B cell (primary cell): ENCODE results near the gene NFYC. TPM values are rescaled to one million over a fixed set of nuclear protein-coding genes. Genes with fewer than 3 reads are reported as not detected.

Experiments
- ATAC-seq: fragments of 200-7000 bp; cut with Tn5 transposase; one replicate; pipeline ENCODE4 v1.10.0; 2021; ENCODE audit warnings: low read depth, mild to moderate bottlenecking, moderate number of reproducible peaks, moderate library complexity
- CTCF ChIA-PET: fragments of 350-600 bp; sonication (Branson Sonifier 250); formaldehyde crosslinking; loops from one replicate; lab custom pipeline; 2021; ENCODE audit warnings: antibody characterized with exemption, inconsistent platforms; lab: Charles Lee
- POLR2A ChIA-PET: fragments of 350-600 bp; sonication (Branson Sonifier 250); formaldehyde crosslinking; loops from one replicate; lab custom pipeline; 2021; ENCODE audit warnings: antibody characterized with exemption; lab: Charles Lee
- DNase-seq: peaks from one replicate; pipeline ENCODE4 v3.0.0; 2013
- H2AFZ ChIP-seq: 2 replicates; pipeline ENCODE4 v1.6.1; 2012; ENCODE audit warnings: mild to moderate bottlenecking, low read depth, low read length; ENCODE audit not compliant: insufficient read depth, poor library complexity, severe bottlenecking
- H3K27ac ChIP-seq, 2 donors: 1 replicate in 1 of 2; 2 replicates in 1 of 2; pipeline ENCODE4 v1.5.1; 2012 to 2013; ENCODE audit warnings: low read length in 2 of 2, mild to moderate bottlenecking in 2 of 2, moderate library complexity in 1 of 2
- H3K27me3 ChIP-seq, 4 experiments: fragments of 200-600 bp in 1 of 4; sonication (generic) in 1 of 4; replicated peaks in 1 of 4; 1 replicate in 2 of 4; 2 replicates in 2 of 4; pipeline versions ENCODE4 v1.6.1 to v1.7.0; 2013 to 2016; ENCODE audit warnings: low read length in 3 of 4, mild to moderate bottlenecking in 2 of 4, mixed read lengths in 1 of 4, moderate library complexity in 1 of 4; ENCODE audit not compliant: insufficient read depth in 4 of 4, control insufficient read depth in 3 of 4; ENCODE audit errors: control extremely low read depth in 1 of 4
- H3K36me3 ChIP-seq, 2 experiments: replicated peaks in 1 of 2; 1 replicate in 1 of 2; 2 replicates in 1 of 2; pipeline versions ENCODE4 v1.6.1 to v1.7.1; 2013; ENCODE audit warnings: low read length in 1 of 2; ENCODE audit not compliant: insufficient read depth in 2 of 2, control insufficient read depth in 1 of 2; ENCODE audit errors: control extremely low read depth in 1 of 2, extremely low read depth in 1 of 2
- H3K4me1 ChIP-seq, 2 donors: fragments of 200-600 bp in 1 of 2; sonication (generic) in 1 of 2; 1 replicate in 1 of 2; 2 replicates in 1 of 2; pipeline versions ENCODE4 v1.5.1 to v1.6.1; 2013 to 2017; ENCODE audit warnings: low read length in 2 of 2; ENCODE audit not compliant: control insufficient read depth in 2 of 2, insufficient read depth in 2 of 2
- H3K4me2 ChIP-seq: replicated peaks from 2 replicates; pipeline ENCODE3; 2012; ENCODE audit warnings: mild to moderate bottlenecking, low read depth, low read length; ENCODE audit not compliant: poor library complexity, severe bottlenecking
- H3K4me3 ChIP-seq, 5 experiments: fragments of 200-600 bp in 1 of 5; sonication (generic) in 1 of 5; 1 replicate in 3 of 5; 2 replicates in 2 of 5; pipeline versions ENCODE4 v1.5.1 to v1.7.0; 2011 to 2016; ENCODE audit warnings: low read length in 4 of 5, mild to moderate bottlenecking in 4 of 5, low read depth in 2 of 5, control low read depth in 1 of 5, moderate library complexity in 1 of 5; ENCODE audit not compliant: insufficient read depth in 1 of 5; ENCODE audit errors: control extremely low read depth in 1 of 5, extremely low read depth in 1 of 5
- H3K79me2 ChIP-seq: fragments of 200-600 bp; sonication (generic); one replicate; pipeline ENCODE4 v1.6.0; 2016; ENCODE audit warnings: low read length; ENCODE audit not compliant: control insufficient read depth, insufficient read depth
- H3K9ac ChIP-seq: fragments of 200-600 bp; sonication (generic); 2 replicates; pipeline ENCODE4 v1.6.1; 2017; ENCODE audit warnings: mild to moderate bottlenecking, low read length, moderate library complexity
- H3K9me3 ChIP-seq, 3 donors: one replicate each; pipeline versions ENCODE4 v1.6.1 to v1.7.1; 2013; ENCODE audit warnings: low read length in 2 of 3; ENCODE audit not compliant: control insufficient read depth in 2 of 3, insufficient read depth in 1 of 3; ENCODE audit errors: control extremely low read depth in 1 of 3
- H4K20me1 ChIP-seq: 2 replicates; pipeline ENCODE4 v1.6.0; 2012; ENCODE audit warnings: mild to moderate bottlenecking, low read length; ENCODE audit not compliant: insufficient read depth, control insufficient read depth, poor library complexity, severe bottlenecking
- H3K27ac Mint-ChIP-seq: one replicate; pipeline ENCODE4 v1.8.0; 2021; ENCODE audit warnings: mixed read lengths
- H3K27me3 Mint-ChIP-seq: one replicate; pipeline ENCODE4 v1.8.0; 2021; ENCODE audit warnings: mixed read lengths
- H3K4me1 Mint-ChIP-seq: one replicate; pipeline ENCODE4 v1.8.0; 2021; ENCODE audit warnings: mixed read lengths
- H3K4me3 Mint-ChIP-seq: one replicate; pipeline ENCODE4 v1.8.0; 2021; ENCODE audit warnings: mixed read lengths
- H3K9me3 Mint-ChIP-seq: one replicate; pipeline ENCODE4 v1.8.0; 2022; ENCODE audit warnings: mixed read lengths; ENCODE audit not compliant: insufficient read depth
- EZH2 ChIP-seq: IDR thresholded peaks from 2 replicates; pipeline ENCODE4 v1.6.1; 2012; ENCODE audit warnings: borderline replicate concordance, low read depth, mild to moderate bottlenecking, moderate library complexity, low read length; ENCODE audit not compliant: insufficient read depth, poor library complexity, severe bottlenecking
- WGBS: methylation state at CpG from one replicate; pipeline ENCODE4 v1.1.5; 2013; ENCODE audit warnings: missing lambda C conversion rate; ENCODE audit not compliant: insufficient coverage; 5-methylcytosine and 5-hydroxymethylcytosine counted together
- intact Hi-C: fragments of 100-400 bp; cut with micrococcal nuclease; formaldehyde crosslinking; loops from one replicate; pipeline ENCODE4 v1.10.0; 2022
- polyA plus RNA-seq: library from polyadenylated mRNA; depleted of rRNA; stranded (reverse); fragments of >200 nt; gene quantifications from 2 replicates; pipeline ENCODE4 v1.2.3, GENCODE V29; 2012
- total RNA-seq, 2 donors: library from RNA; stranded (reverse); fragments of 120-200 nt in 1 of 2; gene quantifications; 1 replicate in 1 of 2; 2 replicates in 1 of 2; pipeline versions ENCODE4 v1.2.3 to v1.2.4, GENCODE V29; 2013 to 2022
- TF ChIP-seq, protein P1 (sequence below): fragments of 200-600 bp; IDR thresholded peaks from one replicate; pipeline ENCODE4 v1.8.0; 2022; ENCODE audit warnings: antibody characterized with exemption, mild to moderate bottlenecking

NFYC gene
- total and polyA plus RNA-seq, 2 donors (not counting 1 experiment from before 2014, with no cell fraction given): 88.7 to 123 TPM

DNA sequence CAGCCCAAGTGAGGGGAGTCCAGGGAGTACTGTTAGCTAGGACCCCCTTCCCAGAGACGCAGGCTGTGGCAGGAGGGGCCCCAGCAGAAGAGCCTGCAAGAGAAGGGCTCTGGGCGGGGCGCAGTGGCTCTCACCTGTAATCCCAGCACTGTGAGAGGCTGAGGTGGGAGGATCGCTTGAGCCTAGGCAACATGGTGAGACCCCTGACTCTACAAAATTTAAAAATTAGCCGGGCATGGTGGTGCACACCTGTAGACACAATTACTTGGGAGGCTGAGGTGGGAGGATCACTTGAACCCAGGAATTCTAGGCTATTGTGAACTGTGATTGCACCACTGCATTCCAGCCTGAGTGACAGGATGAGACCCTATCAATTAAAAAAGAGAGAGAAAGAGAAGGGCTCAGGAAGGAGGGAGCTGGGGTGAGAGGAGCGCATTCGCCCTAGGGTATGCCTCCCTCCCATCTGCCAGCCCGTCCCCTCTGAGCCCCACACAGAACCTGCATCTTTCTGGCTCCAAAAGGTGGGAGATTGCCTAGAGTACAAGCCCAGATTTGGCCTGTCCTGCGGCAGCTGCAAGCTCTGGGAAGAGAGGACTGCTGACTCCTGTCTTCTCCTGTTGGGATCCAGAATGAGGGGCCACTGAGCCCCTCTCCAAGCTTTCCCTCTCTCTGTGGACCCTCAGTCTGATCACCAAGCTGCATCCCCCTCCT is 95.6 kb downstream of the NFYC start:
- H3K27me3 Mint-ChIP-seq: peaks cover 47% of the 10 kb centered on the region
- H3K4me2 ChIP-seq: no peak overlapping the region
- intact Hi-C loops: no loop called here
- ATAC-seq: no peak
- TF ChIP-seq EZH2: no peak
- TF ChIP-seq, protein P1, sequence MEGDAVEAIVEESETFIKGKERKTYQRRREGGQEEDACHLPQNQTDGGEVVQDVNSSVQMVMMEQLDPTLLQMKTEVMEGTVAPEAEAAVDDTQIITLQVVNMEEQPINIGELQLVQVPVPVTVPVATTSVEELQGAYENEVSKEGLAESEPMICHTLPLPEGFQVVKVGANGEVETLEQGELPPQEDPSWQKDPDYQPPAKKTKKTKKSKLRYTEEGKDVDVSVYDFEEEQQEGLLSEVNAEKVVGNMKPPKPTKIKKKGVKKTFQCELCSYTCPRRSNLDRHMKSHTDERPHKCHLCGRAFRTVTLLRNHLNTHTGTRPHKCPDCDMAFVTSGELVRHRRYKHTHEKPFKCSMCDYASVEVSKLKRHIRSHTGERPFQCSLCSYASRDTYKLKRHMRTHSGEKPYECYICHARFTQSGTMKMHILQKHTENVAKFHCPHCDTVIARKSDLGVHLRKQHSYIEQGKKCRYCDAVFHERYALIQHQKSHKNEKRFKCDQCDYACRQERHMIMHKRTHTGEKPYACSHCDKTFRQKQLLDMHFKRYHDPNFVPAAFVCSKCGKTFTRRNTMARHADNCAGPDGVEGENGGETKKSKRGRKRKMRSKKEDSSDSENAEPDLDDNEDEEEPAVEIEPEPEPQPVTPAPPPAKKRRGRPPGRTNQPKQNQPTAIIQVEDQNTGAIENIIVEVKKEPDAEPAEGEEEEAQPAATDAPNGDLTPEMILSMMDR: no peak
- no peak overlapping the region for H3K27ac ChIP-seq
- CTCF ChIA-PET: interaction anchor here (1.5 to 1.8 kb wide), 2 partner anchors 12 to 63 kb away, joined by 3 to 8 read pairs; no protein-coding TSS in a partner anchor
- H3K27me3 ChIP-seq: peaks cover 0 to 40% (median 14%) of the 10 kb centered on the region in 4 experiments
- H3K4me3 Mint-ChIP-seq: no peak overlapping the region
- no peak overlapping the region for H3K9ac ChIP-seq
- peaks cover 10% of the 10 kb centered on the region for H3K4me1 Mint-ChIP-seq
- 99% methylated on average over 5 of the region's 9 CpGs for WGBS
- no peak for DNase-seq
- no peaks in the 10 kb centered on the region for H3K79me2 ChIP-seq
- no peak overlapping the region for H3K27ac Mint-ChIP-seq
- H3K9me3 ChIP-seq: peaks cover 0 to 7% (median 0%) of the 10 kb centered on the region in 3 donors
- no peak overlapping the region for H2AFZ ChIP-seq
- H4K20me1 ChIP-seq: no peaks in the 10 kb centered on the region
- H3K4me3 ChIP-seq: no peak overlapping the region
- H3K4me1 ChIP-seq: peaks cover 12 to 16% of the 10 kb centered on the region in 2 donors
- no peaks in the 10 kb centered on the region for H3K9me3 Mint-ChIP-seq
- POLR2A ChIA-PET: no interaction called here
- no peaks in the 10 kb centered on the region for H3K36me3 ChIP-seq
